K562 (cell line): ENCODE measurements around the gene SHLD2. TPM values are rescaled to one million over a fixed set of nuclear protein-coding genes. Genes with fewer than 3 reads are reported as not detected.

Experiments
- COPS2 ChIP-seq: fragments of 450-650 bp; conservative IDR thresholded peaks from 2 replicates; pipeline ENCODE4 v1.6.1; 2016; ENCODE audit warnings: mild to moderate bottlenecking, moderate library complexity
- DIDO1 ChIP-seq: fragments of 450-650 bp; IDR thresholded peaks from 2 replicates; pipeline ENCODE4 v1.6.1; 2016; ENCODE audit warnings: low read depth, missing biosample characterization, missing genetic modification characterization
- FOS ChIP-seq: IDR thresholded peaks from 3 replicates; pipeline ENCODE4 v1.6.1; 2011; ENCODE audit not compliant: insufficient read length; ENCODE audit errors: extremely low read depth
- GABPA ChIP-seq: fragments of 200-800 bp; sonication (Bioruptor generic); conservative IDR thresholded peaks from 2 replicates; pipeline ENCODE4 v1.6.1; 2016; ENCODE audit warnings: low read depth, missing genetic modification characterization, missing compliant biosample characterization
- JUND ChIP-seq, 2 experiments: IDR thresholded peaks; 2 replicates in 1 of 2; 3 replicates in 1 of 2; pipeline ENCODE4 v1.6.1; 2011; ENCODE audit warnings: borderline replicate concordance in 2 of 2, low read depth in 2 of 2, low read length in 2 of 2, improper control_type of control experiment in 1 of 2, missing biosample characterization in 1 of 2, missing genetic modification characterization in 1 of 2, missing genetic modification reagents in 1 of 2
- KHSRP ChIP-seq: fragments of 450-650 bp; IDR thresholded peaks from 2 replicates; pipeline ENCODE4 v1.6.1; 2017
- MXI1 ChIP-seq: IDR thresholded peaks from 2 replicates; pipeline ENCODE4 v1.6.1; 2011; ENCODE audit warnings: low read depth, mild to moderate bottlenecking, improper control_type of control experiment, low read length
- NEUROD1 ChIP-seq: fragments of 150-350 bp; IDR thresholded peaks from 2 replicates; pipeline ENCODE4 v1.6.1; 2014; ENCODE audit warnings: borderline replicate concordance, low read length, low read depth; ENCODE audit not compliant: partially characterized antibody
- NR2C2 ChIP-seq, 2 experiments: fragments of 200-800 bp in 1 of 2; sonication (Bioruptor generic) in 1 of 2; sonication (generic) in 1 of 2; formaldehyde crosslinking in 1 of 2; IDR thresholded peaks; 2 replicates each; pipeline versions ENCODE4 v1.6.1 to v1.8.0; 2016 to 2022; ENCODE audit warnings: mild to moderate bottlenecking in 1 of 2, missing compliant biosample characterization in 1 of 2, missing genetic modification characterization in 1 of 2, missing genetic modification reagents in 1 of 2
- RBBP5 ChIP-seq: fragments of 200-600 bp; sonication (generic); IDR thresholded peaks from 2 replicates; pipeline ENCODE4 v1.6.1; 2012; ENCODE audit warnings: borderline replicate concordance, mild to moderate bottlenecking, low read length, control low read depth, inconsistent platforms; ENCODE audit not compliant: insufficient read depth, poor library complexity, severe bottlenecking
- RCOR1 ChIP-seq, 2 experiments: IDR thresholded peaks; 2 replicates each; pipeline ENCODE4 v1.6.1; 2012; ENCODE audit warnings: low read depth in 2 of 2, low read length in 2 of 2, borderline replicate concordance in 1 of 2, improper control_type of control experiment in 1 of 2
- SAP30 ChIP-seq: fragments of 200-600 bp; sonication (generic); IDR thresholded peaks from 2 replicates; pipeline ENCODE4 v1.6.1; 2012; ENCODE audit warnings: borderline replicate concordance, low read depth, mild to moderate bottlenecking, moderate library complexity, low read length, control low read depth, inconsistent platforms; ENCODE audit not compliant: insufficient read depth, poor library complexity, severe bottlenecking
- SIN3B ChIP-seq: fragments of 450-650 bp; IDR thresholded peaks from 2 replicates; pipeline ENCODE4 v1.6.1; 2017; ENCODE audit warnings: low read depth, mild to moderate bottlenecking, moderate library complexity
- TAF1 ChIP-seq: IDR thresholded peaks from 2 replicates; pipeline ENCODE4 v1.6.1; 2011; ENCODE audit warnings: mild to moderate bottlenecking, low read length, moderate library complexity; ENCODE audit not compliant: insufficient read depth, control insufficient read depth, severe bottlenecking; ENCODE audit errors: extremely low read depth
- TEAD2 ChIP-seq: fragments of 450-650 bp; IDR thresholded peaks from 2 replicates; pipeline ENCODE4 v1.6.1; 2016; ENCODE audit warnings: missing genetic modification characterization, control low read depth, missing compliant biosample characterization
- ZNF175 ChIP-seq: fragments of 200-800 bp; sonication (Bioruptor generic); IDR thresholded peaks from 2 replicates; pipeline ENCODE4 v1.6.1; 2016; ENCODE audit warnings: low read depth, mild to moderate bottlenecking, missing genetic modification characterization, missing compliant biosample characterization
- polyA plus RNA-seq, 8 experiments: library from polyadenylated mRNA; depleted of rRNA in 4 of 8; stranded (reverse) in 5 of 8; unstranded in 3 of 8; fragments of >200 nt; fragmentation: Nextera tagmentation in 2 of 8; fragmentation: Illumina TruSeq in 1 of 8; extraction: Ambion mirVana in 2 of 8; extraction: Trizol in 1 of 8; gene quantifications; 2 replicates each; pipeline versions ENCODE4 v1.2.1 to v1.2.3, GENCODE V29; 2011 to 2014; ENCODE audit warnings: inconsistent platforms in 1 of 8, missing spikeins in 1 of 8
- total RNA-seq, 7 experiments: library from RNA; depleted of rRNA in 6 of 7; stranded (reverse); fragments of >200 nt in 6 of 7; fragmentation: Illumina TruSeq in 2 of 7; extraction: Trizol in 2 of 7; gene quantifications; 2 replicates each; pipeline versions ENCODE4 v1.2.1 to v1.2.3, GENCODE V29; 2011 to 2021; ENCODE audit warnings: low replicate concordance in 1 of 7
- TF ChIP-seq, protein P1 (sequence below): sonication (generic); formaldehyde crosslinking; IDR thresholded peaks from 2 replicates; pipeline ENCODE4 v1.8.0; 2022; ENCODE audit warnings: mild to moderate bottlenecking, missing genetic modification reagents
- TF ChIP-seq, protein P2 (sequence below): sonication (generic); formaldehyde crosslinking; IDR thresholded peaks from 2 replicates; pipeline ENCODE4 v1.9.0; 2022; ENCODE audit warnings: mild to moderate bottlenecking, missing genetic modification reagents
- TF ChIP-seq, protein P3 (sequence below), 2 experiments: fragments of 200-800 bp in 1 of 2; sonication (Bioruptor generic) in 1 of 2; sonication (generic) in 1 of 2; formaldehyde crosslinking in 1 of 2; IDR thresholded peaks in 1 of 2; conservative IDR thresholded peaks in 1 of 2; 2 replicates each; pipeline versions ENCODE4 v1.5.0 to v1.6.1; 2016 to 2020; ENCODE audit warnings: missing compliant biosample characterization in 1 of 2, missing genetic modification characterization in 1 of 2, missing genetic modification reagents in 1 of 2

SHLD2 gene
- total and polyA plus RNA-seq, 9 of the 15 experiments (the other 6 are each of a cell fraction or from before 2014, with no cell fraction given), result 21.6 to 51.2 (median 39.4) TPM

DNA sequence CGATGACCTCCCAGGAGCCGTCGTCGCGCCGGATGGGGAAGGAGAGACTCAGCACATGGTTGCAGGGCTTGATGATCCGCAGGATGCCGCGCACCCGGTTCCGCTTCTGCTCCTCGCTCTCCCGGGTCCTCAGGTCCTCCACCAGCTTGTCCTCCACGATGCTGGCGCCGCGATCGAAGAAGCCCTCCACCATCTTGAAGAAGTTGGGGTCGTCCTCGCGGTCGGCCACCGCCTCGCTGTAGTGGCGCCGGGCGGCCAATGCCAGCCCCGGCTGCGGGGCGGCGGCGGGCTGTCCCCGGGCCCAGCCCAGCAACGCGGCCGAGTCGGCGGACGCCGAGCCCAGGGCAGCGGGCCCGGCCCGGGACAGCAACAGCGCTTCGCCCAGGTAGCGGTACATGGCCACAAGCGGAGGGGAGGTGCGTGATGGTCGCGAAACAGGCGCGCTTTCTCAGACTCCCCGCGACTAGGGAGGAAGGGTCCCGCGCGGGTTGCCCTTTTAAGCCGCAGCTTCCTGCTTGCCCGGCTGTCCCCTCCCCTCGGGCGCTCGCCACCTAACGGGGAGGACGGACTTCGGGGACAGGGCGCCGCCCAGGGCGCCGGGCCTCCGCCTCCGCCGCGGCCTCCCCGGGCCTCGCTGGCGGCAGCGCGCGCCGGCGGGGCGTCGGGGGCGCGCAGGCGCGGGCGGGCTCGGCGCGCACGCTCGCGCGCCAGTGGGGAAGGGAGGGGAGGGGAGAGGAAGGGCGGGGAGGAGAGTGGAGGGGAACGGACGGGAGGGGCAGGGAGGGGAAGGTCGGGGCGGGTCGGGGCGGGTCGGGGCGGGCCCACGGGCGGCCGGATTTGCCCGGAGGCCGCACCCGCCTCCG lies at the start of gene SHLD2, which contains the start of gene GLUD1 (continued):
- TF ChIP-seq NEUROD1 (peak; percentile 49), SAP30 (peak; percentile 67), RCOR1 (IDR thresholded peaks at IDR 0.05; ENCODE audit: borderline replicate concordance in 1 of 2, low read depth in 2 of 2, low read length in 2 of 2) (no peak), TAF1 (peak; percentile 19), FOS (no peak), RBBP5 (peak; percentile 73), KHSRP (no peak), NR2C2 (CRISPR knock-in tag; IDR thresholded peaks at IDR 0.05) (no peak), NR2C2 (tag; IDR thresholded peaks at IDR 0.05) (0 out of 2 replicates have a peak, but pooled peaks have one; percentile 23), SIN3B (peak; percentile 51; the same call in 1 of the 2 replicates), MXI1 (no peak), ZNF175 (CRISPR knock-in tag) (peak; percentile 76; the same call in 1 of the 2 replicates), TEAD2 (tag) (no peak), DIDO1 (no peak), GABPA (peak; percentile 49), JUND (IDR thresholded peaks at IDR 0.05; ENCODE audit: borderline replicate concordance, low read depth, low read length) (no peak), JUND (tag; IDR thresholded peaks at IDR 0.05; ENCODE audit: borderline replicate concordance, low read depth, low read length) (no peak), COPS2 (no peak)
- TF ChIP-seq, protein P1, sequence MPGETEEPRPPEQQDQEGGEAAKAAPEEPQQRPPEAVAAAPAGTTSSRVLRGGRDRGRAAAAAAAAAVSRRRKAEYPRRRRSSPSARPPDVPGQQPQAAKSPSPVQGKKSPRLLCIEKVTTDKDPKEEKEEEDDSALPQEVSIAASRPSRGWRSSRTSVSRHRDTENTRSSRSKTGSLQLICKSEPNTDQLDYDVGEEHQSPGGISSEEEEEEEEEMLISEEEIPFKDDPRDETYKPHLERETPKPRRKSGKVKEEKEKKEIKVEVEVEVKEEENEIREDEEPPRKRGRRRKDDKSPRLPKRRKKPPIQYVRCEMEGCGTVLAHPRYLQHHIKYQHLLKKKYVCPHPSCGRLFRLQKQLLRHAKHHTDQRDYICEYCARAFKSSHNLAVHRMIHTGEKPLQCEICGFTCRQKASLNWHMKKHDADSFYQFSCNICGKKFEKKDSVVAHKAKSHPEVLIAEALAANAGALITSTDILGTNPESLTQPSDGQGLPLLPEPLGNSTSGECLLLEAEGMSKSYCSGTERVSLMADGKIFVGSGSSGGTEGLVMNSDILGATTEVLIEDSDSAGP (CRISPR knock-in tag), result no peak
- TF ChIP-seq, protein P2, sequence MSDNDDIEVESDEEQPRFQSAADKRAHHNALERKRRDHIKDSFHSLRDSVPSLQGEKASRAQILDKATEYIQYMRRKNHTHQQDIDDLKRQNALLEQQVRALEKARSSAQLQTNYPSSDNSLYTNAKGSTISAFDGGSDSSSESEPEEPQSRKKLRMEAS (CRISPR knock-in tag), result peak; percentile 53; the same call in 1 of the 2 replicates
- TF ChIP-seq, protein P3, sequence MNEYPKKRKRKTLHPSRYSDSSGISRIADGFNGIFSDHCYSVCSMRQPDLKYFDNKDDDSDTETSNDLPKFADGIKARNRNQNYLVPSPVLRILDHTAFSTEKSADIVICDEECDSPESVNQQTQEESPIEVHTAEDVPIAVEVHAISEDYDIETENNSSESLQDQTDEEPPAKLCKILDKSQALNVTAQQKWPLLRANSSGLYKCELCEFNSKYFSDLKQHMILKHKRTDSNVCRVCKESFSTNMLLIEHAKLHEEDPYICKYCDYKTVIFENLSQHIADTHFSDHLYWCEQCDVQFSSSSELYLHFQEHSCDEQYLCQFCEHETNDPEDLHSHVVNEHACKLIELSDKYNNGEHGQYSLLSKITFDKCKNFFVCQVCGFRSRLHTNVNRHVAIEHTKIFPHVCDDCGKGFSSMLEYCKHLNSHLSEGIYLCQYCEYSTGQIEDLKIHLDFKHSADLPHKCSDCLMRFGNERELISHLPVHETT (CRISPR knock-in tag; conservative IDR thresholded peaks at IDR 0.05 in 1 of 2, IDR thresholded peaks at IDR 0.05 in 1 of 2), result peak in 1 of 2 experiments; percentile 79; a peak in 2 of 4 replicates
